ENCODE results near the gene MED13L.

The MED13L gene

DNA sequence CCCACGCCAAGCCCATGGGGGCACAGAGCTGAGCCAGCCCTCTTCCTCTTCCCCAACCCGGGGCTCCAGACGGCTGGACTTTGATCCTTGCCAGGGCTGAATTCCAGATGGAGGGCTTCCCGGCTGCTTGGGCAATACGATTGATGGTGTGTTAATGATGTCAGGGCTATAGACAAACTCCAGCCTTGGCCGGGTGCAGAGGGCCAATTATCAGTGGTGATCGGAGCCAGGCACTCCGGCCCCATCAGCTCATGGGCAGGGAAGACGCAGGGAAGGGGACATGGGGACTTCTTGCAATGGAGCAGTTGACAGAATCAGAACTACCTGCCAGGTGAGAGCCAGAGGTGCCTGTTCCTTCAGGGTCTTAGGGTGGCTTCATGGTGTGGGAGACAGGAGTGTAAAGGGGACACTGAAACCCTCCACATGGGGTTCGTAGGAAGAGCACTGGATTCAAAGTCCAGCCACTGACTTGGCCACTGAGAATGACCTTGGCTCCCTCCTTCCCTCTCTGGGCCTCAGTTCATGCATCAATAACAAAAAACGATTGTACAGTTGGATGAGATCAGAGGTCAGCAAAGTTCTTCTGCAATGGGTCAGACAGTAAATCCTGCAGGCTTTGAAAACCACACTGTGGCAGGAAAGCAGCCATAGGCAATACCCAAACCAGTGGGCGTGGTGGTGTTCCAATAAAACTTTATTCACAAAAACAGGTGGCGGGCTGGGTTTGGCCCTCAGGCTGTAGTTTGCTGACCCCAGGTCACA lies 333.7 kb downstream of the MED13L start:
- no peak for DNase-seq
- TF ChIP-seq CTCF (IDR thresholded peaks at IDR 0.05; ENCODE audit: low read depth, low read length): no peak
- H3K4me3 ChIP-seq (ENCODE audit: low read depth, low read length): no peak overlapping the region
- H3K27me3 ChIP-seq (ENCODE audit: insufficient read depth, low read depth, severe bottlenecking): no peaks in the 10 kb centered on the region
- no peak overlapping the region for H3K27ac ChIP-seq
- H3K36me3 ChIP-seq: no peaks in the 10 kb centered on the region
- H3K9me3 ChIP-seq (ENCODE audit: severe bottlenecking): no peaks in the 10 kb centered on the region

GRCh38 chr12:115943310-115943629 lies 334.2 kb downstream of the MED13L start:
- Histone ChIP-seq H3K36me3 (no peaks in the 10 kb centered on the region), H3K9me3 (ENCODE audit: severe bottlenecking) (no peaks in the 10 kb centered on the region), H3K27ac (no peak overlapping the region), H3K27me3 (ENCODE audit: insufficient read depth, low read depth, severe bottlenecking) (no peaks in the 10 kb centered on the region), H3K4me3 (ENCODE audit: low read depth, low read length) (no peak overlapping the region)
- TF ChIP-seq CTCF (IDR thresholded peaks at IDR 0.05; ENCODE audit: low read depth, low read length): no peak
- no peak for DNase-seq

DNA sequence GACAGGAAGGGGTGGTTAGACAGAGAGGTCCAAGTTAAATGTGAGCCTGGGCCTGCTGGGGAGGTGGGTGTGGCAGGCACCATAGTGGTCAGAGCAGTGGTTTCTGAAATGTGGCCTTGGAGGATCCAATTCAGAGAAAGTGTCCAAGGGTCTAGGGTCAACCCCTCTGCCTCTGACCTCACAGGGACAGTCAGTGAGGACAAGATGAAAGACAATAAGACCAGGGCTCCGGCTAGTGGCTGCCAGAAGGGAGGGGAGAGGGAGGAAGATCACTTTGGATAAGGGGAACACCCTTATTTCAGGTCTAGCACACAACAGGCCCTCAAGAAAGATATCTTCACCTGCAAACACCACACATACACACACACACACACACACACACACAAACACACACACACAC lies 335.1 kb downstream of the MED13L start:
- Histone ChIP-seq H3K4me3 (ENCODE audit: low read depth, low read length) (no peak overlapping the region), H3K36me3 (no peaks in the 10 kb centered on the region), H3K9me3 (ENCODE audit: severe bottlenecking) (no peaks in the 10 kb centered on the region), H3K27me3 (ENCODE audit: insufficient read depth, low read depth, severe bottlenecking) (no peaks in the 10 kb centered on the region), H3K27ac (no peak overlapping the region)
- no peak for TF ChIP-seq CTCF (IDR thresholded peaks at IDR 0.05; ENCODE audit: low read depth, low read length)
- DNase-seq: no peak

GRCh38 chr12:115941362-115941761 lies 336.1 kb downstream of the MED13L start:
- TF ChIP-seq CTCF (IDR thresholded peaks at IDR 0.05; ENCODE audit: low read depth, low read length): no peak

GRCh38 chr12:115938794-115939377 lies 338.6 kb downstream of the MED13L start:
- no peaks in the 10 kb centered on the region for H3K9me3 ChIP-seq (ENCODE audit: severe bottlenecking)
- H3K36me3 ChIP-seq: no peaks in the 10 kb centered on the region
- no peak for DNase-seq
- no peak overlapping the region for H3K27ac ChIP-seq
- H3K27me3 ChIP-seq (ENCODE audit: insufficient read depth, low read depth, severe bottlenecking): no peaks in the 10 kb centered on the region
- H3K4me3 ChIP-seq (ENCODE audit: low read depth, low read length): no peak overlapping the region
- no peak for TF ChIP-seq CTCF (IDR thresholded peaks at IDR 0.05; ENCODE audit: low read depth, low read length)

More at GRCh38 chr12:115941362-115941761, 336.1 kb downstream of the MED13L start:
- H3K36me3 ChIP-seq: no peaks in the 10 kb centered on the region
- H3K27me3 ChIP-seq (ENCODE audit: insufficient read depth, low read depth, severe bottlenecking): no peaks in the 10 kb centered on the region
- H3K4me3 ChIP-seq (ENCODE audit: low read depth, low read length): no peak overlapping the region
- H3K27ac ChIP-seq: no peak overlapping the region
- no peak for DNase-seq
- no peaks in the 10 kb centered on the region for H3K9me3 ChIP-seq (ENCODE audit: severe bottlenecking)
